SU-DHL-6 (cell line): ENCODE results near the gene IRGQ.

Experiments used
- EZH2phosphoT487 ChIP-seq: fragments of 200-600 bp; sonication (generic), shearing (Covaris generic); conservative IDR thresholded peaks from 2 replicates; pipeline ENCODE4 v1.6.1; 2018; ENCODE audit warnings: mild to moderate bottlenecking, antibody characterized with exemption, low read length, moderate library complexity, mixed read lengths
- TF ChIP-seq, protein P1 (sequence below): fragments of 200-600 bp; sonication (generic); IDR thresholded peaks from one replicate; pipeline ENCODE4 v1.5.1; 2017; ENCODE audit warnings: antibody characterized with exemption, mild to moderate bottlenecking, low read length, moderate library complexity; ENCODE audit not compliant: insufficient read depth, poor library complexity, severe bottlenecking

DNA sequence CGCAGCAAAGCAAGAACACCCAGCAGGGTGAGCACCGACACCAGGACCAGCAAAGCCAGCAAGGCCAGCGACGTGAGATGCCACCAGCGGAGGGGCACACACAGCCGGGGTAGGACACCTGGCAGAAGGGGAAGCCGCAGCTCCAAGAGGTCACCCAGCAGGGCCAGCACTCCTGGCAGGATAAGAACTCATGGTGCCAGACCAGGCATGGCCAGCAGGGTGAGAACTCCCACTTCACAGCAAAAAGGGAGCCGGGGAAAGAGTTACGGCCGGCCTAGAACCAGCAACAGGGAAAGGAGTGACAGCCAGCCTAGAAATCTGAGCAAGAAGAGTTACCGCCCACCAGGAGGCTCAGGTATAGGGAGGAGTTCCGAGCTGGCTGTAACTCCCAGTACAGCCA is 16.4 kb upstream of the IRGQ start:
- TF ChIP-seq, protein P1, sequence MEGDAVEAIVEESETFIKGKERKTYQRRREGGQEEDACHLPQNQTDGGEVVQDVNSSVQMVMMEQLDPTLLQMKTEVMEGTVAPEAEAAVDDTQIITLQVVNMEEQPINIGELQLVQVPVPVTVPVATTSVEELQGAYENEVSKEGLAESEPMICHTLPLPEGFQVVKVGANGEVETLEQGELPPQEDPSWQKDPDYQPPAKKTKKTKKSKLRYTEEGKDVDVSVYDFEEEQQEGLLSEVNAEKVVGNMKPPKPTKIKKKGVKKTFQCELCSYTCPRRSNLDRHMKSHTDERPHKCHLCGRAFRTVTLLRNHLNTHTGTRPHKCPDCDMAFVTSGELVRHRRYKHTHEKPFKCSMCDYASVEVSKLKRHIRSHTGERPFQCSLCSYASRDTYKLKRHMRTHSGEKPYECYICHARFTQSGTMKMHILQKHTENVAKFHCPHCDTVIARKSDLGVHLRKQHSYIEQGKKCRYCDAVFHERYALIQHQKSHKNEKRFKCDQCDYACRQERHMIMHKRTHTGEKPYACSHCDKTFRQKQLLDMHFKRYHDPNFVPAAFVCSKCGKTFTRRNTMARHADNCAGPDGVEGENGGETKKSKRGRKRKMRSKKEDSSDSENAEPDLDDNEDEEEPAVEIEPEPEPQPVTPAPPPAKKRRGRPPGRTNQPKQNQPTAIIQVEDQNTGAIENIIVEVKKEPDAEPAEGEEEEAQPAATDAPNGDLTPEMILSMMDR, result no peak
- TF ChIP-seq EZH2phosphoT487, result no peak
